NCI-H1694 (cell line): ENCODE measurements around the gene MYH9.
A peak's percentile ranks its signal among the peaks of the same experiment; 100 is the strongest.

Experiments
- DNase-seq: peaks from one replicate; lab custom pipeline; 2025; lab: John Stamatoyannopoulos, UW

MYH9 gene

DNA sequence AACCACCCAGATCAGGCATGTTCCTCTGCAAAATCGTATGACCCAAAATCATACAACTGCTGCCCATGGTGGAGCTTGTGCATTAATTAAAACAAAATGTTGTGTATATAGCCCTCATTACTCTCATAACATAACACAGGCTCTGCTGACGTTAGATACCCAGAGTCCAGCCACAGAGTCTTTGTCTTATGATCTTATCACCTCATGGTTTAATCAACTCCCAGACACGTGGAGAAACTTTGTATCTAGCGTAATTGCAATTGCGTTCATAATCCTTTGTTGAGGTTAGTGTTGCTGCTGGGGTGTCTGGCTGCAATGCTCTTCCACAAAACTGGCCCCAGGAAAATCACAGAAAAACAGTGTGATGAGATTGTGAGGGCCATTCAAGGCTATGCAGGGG, 139.8 kb downstream of the MYH9 start:
- no peak for DNase-seq

DNA sequence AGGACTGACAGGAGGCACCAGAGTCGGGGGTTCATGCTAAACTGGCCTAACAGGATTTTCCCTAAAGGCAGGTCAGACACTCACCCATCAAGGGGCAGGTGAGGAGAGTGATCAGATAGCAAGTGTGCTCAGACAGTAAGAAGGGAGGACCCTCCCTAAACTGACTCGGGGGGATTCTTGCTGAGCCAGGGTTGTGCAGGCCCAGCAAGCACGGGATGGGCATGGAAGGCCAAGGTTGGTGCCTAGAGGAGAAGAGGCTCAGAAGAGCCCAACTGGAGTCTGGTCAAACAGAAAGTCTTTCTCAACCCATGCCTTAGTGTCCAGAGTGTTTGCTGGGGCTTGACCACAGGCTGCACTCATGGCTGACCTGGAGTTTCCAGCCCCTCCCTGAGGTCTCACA, 141.0 kb downstream of the MYH9 start:
- DNase-seq, result no peak

DNA sequence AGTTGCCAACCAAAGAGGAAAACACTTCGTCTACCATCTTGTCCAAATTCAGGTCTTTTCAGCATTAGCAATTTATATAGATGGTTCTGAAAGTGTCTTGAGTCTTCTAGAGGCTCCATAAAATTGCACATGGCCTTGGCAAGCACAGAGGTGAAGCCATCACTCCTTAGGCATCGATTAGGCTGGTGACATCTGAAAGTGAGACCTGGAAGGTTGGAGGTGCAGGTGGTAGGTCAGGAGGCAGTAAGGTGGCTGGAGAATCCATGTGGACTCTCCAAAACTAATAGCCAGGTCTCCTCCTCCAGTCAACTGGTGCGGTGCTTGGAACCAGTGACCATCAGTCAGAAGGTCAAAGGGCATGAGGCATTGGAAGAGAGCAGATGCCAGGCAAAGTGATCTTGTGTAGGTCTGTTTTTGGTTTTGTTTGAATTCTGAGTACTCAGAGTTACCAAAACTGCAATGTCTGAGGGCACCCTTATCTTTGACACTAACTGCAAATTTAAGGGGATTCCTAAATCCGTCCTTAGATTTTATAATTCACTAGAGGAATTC, 141.9 kb downstream of the MYH9 start:
- DNase-seq, result no peak

DNA sequence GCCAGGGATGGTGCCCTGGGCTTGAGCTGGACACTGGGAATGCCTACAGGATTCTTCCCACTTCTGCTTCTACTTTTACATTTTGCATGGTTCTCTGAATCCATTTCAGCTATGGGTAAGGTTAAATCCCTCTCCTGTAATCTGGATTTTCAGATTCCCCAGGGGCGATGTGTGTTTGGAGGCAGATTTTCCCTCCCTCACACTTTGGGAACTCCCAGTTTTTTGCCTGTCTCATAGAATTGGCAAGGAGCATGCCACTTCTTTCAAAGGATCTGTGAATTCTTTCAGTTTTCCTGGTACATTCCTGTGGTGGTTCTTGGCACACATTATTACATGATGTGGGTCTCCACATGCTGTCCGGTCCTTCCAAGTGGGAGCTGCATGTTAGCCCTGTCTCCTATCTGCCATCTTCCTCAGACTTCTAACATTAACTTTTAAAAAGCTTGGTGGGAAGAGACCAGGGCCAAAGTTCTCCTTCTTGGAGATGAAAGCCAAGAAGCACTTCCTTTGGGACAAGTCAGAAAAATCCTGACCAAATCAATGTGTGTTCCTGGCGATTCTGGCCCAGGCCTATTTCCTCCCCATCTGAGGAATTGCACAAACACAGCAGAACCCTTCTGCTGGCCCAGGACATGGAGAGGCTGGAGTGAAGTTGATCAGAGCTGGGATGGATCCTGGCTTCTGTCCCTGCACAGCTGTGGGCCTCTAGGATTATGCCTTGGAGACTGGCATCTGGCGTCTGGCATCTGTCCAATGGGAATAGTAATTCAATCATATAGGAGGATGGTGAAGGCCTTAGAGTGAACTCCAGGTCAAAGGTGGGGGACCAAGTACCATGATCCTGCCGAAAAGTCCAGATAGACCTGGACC, 143.0 kb downstream of the MYH9 start:
- peak; percentile 54 for DNase-seq

DNA sequence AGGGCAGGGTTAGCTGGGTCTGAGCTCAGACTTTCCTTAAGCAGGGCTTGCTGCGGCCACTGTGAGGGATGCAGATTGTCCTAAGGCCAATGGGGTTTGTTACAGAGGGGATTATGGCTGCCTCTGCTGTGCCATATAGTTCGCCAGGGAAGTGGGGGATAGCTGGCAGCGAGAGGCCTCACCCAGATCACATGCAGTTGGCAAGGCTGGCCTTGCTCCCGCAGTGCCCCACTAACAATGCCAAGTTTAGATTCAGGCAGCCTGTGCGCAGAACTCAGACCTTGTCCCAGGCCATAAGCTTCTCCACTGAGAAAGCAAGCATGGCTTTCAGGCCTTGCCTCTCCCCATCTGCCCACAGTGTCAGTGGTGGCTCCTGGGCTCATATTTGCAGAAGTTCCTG, 143.8 kb downstream of the MYH9 start:
- no peak for DNase-seq

DNA sequence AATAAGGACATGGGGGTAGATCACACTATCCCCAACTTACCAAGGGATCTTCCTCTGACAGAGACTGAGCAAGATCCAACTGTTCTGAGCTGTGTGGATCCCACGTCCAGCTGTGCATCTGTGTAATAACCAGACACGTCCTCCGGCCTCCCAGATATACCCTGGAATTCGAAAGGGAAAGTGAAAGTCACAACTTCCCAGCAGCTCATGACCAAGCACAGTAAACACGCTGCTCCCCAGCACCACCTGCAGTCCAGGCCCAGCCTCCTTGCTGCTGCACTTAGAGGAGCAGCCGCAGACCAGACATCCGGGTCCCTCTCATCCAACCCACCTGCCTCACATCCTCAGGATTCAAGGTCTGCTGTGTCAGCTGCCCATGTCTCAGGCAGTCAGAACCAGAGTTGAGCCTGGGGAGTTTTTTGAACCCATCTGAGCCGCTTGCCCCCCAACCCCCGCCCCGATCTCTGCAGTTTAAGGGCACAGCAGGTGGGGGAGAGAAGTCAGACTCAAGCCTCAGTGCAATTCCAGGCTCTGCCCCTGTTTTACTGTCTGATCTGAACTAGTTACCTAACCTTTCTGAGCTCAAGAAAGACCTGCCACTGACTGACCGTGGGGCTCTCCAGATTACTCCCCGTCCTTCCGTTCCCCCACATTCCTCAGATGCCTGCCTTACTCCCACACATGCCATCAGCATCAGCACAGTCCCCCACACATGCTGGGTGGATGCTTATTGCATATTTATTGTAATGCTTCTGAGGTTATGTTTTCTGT, 148.2 kb downstream of the MYH9 start, which contains the start of gene APOL2:
Gene APOL2 (minus strand): TSS at position 127 of the 771 bp plus-strand sequence. CDS start 6,365 bp downstream, outside the sequence.
- peak; percentile 80 for DNase-seq

DNA sequence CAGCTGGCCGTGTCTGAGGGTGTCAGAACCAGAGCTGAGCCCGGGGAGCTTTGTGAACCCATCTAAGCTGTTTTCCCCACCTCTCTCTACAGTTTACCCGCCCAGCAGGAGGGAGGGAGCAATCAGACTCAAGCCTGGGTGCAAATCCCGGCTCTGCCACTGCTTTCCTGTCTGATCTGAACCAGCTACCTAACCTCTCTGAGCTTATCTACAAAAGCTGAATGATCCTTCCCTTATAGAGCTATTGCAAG, 148.7 kb downstream of the MYH9 start:
- DNase-seq, result no peak

DNA sequence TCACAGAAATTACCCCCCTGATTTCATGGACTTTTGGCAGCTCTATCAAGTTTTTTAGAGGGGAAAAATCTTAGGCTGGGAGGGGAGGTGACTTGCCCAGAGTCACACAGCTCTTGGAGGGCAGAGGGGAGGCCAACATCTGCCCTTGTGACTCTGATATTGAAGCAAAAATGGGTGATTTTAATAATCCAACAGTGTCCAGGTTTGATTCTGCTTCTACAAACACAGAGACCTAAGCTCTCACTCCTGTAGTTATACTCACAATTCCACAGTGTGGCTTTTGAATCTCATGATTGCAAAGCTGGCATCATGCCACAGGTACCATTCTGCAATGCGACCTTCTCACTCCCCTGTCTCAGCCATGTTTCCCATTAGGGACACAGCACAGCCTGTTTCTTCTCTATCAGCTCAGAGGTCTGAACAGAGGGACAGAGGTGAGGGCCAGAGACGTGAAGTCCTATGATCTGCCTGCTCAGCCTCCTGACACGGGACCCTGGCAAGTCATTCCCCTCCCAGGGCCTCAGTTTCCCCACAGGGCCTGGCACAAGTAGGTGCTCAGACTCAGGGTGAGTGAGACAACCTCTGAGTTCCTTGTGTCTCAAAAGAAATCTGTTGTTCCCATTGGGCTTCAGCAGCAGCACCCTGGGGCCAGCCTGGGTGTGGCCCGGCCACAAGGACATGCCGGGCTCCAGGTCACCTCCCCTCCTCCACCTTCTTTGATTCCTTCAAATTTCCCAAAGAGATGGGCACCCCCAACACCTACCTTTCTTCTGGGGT, 149.2 kb downstream of the MYH9 start:
- DNase-seq, result no peak

DNA sequence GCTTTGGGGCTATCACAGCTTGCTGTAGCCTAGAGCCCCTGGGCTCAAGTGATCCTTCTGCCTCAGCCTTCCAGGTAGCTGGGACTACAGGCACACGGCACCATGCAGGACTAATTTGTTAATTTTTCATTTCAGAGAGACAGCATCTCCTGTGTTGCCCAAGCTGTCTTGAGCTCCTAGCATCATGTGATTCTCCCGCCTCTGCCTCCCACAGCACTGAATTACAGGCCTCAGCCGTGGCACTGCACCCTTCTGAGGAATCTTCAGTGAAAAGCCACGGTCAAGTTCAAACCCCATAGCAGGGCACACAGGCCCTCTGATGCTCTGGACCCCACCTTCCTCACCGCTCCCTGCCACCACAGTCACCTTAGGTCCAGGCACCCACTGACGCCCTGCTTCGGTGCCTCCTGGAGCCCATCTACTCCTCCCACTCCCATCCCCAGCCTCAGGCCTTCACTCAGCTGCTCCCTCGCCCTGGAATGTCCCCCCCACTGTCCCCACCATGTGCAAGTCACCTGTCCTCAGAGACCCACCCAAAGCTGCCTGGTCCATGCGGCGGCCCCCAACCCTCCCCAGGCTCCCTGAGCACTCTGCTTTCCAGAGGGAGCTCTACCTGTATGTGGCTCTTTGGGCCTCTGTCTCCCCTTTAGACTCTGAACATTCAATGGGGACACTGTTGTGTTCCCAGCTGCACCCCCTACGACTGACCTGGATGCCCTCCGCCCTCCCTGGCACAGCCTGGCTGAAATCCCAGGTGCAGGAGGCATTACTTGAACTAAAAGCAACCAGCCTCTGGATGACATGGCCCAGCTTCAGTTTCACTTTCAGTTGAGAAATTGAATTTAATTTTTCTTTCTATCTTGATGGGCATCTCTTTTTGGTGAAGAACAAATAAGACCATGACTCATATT, 150.1 kb downstream of the MYH9 start:
- no peak for DNase-seq

DNA sequence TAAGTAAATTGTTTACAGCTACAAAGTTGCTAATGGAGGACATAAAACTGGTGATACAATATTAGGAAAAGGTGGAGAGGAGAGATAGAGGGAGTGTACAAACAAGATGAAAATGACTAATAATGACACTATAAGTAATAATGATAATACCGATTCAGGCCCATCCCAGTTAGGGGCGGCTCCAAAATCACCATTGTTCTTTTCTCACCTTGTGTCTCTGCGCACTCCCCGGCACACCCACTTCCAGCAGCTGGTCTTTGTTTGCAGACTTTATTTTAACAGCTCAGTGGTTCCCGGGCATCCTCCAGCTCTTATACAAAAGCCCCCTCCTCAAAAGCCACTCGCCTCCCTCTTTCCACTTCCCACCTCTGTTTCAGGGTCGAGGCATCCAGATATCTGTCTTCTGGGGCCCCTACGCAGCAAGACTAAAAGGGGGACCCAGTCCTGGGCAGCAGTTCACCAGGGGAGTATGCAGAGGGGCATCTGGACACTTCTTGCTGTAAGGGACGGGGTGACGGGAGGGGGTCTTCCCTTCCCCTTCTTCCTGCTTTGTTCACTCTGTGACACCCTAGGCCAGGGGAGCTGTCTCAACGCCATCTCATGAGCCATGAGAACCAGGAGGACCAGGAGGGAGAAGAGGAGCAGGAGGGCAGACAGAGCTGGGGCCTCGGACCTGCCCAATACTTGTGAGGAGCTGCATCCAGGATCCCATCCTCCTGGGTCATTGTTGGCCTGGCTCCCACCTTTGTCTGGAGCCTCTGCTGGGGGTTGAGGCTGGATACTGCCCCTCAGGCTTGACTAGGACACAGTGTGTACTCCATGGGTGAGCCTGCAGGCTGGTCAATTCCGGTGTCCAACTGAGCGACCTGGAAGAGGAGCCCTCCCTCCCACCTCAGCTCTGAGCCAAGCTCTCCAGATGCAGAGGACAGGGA, 151.1 kb downstream of the MYH9 start:
- no peak for DNase-seq

DNA sequence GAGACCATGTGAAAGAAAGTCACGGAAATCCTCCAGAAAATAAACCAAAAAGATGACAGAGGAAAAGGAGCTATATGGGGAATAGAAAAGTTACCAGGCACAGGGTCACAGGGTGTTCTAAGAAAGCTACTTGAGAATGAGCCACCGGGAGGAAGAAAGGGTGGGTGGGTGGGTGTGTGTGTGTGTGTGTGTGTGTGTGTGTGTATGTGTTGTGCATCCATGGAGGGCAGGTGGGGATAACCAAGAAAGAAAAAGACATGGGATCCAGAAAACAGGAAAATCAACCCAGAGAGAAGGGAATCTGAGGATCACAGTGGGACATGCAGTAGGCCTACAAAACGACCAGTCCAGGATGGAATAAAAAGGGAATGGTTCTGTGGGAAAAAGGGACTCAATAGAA, 152.2 kb downstream of the MYH9 start:
- DNase-seq, result no peak

DNA sequence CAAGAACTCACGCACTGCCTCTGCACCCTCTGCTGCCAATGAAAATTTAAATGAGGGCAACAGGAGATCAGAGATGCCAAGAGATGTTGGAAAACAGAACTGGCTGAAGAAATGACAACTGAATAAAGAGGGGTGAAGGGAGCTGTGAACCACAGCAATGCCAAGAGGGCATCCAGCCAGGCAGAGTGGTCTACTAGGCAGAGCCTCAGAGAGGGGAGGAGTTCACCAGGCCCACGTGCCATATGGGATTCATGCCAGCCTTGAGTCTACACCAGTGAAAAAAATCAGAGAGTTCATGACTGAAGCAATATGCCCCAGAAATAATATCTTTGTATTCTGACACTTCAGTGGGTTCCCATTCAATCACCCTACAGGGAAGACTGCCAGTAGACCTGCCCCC, 152.8 kb downstream of the MYH9 start:
- DNase-seq, result no peak

DNA sequence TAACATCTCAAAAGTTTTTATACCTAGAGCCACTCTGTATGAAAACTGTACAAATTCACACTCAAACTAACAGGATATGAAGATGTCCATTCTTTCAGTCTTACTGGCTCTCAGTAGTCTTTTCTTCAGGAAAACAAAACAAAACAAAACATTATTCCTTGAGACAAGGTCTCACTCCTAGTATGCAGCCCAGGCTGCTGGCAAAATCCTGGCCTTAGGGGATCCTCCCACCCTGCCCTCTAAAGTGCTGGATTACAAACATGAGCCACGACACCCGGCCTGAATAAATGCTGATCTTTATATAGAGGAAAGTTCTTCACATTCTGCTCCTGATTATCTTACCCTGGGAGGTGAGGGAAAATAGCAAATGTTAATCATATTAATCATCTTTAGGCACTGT, 153.6 kb downstream of the MYH9 start:
- no peak for DNase-seq

DNA sequence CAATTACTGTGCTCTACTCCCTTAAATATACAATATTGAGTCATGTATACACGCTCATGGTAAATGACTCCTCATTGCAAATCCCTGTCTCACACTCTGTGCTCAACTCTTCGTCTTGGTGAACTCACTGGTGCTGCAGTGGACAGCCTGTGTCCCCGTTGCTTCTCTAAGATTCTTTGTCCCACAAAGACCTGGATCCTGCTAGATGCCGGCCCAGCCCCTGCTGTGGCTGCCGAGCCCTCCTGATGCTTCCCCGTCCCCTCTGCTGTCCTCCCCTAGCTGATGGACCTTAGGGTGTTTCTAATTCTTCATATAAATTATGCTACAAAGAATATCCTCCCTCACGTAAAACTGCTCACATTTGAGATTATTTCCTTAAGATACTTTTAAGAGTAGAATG, 154.0 kb downstream of the MYH9 start:
- DNase-seq, result no peak

DNA sequence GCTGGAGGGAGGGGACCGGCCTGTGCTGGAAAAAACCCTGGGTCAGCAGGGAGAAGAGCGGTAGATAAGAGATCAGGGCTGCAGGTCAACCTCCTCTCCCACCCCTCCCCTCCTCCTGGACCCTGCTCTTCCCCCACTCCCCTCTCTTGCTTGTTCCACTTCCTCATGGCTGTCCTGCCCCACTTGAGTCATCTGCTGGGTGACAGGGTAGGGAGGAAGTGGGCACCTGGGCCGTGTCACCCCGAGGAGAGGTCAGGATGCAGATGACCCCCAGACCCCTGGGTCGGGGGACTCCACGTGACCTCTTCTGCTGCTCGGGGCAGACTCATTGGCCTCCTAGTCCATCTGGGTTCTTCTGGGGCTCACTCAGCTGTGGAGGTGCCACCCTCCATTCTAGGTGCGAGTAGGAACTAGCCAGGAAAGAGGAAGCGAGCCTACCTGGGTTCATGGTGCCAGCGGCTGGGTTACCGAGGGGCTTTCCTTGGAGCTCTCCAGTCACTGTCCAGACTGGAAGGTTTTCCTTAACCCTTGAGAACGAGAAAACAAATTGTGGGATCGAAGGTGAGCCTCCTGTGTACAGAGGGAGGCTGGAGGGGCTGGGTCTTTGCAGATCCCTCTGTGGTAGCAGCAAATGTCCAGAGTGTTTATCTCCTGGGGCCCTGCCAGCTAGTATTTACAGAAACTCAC, 154.9 kb downstream of the MYH9 start:
- no peak for DNase-seq
